HFFc6 (cell line): ENCODE results near the gene CCNF. TPM values are rescaled to one million over a fixed set of nuclear protein-coding genes. Genes with fewer than 3 reads are reported as not detected.

Source experiments
- DNase-seq: peaks from one replicate; pipeline ENCODE4 v3.0.0-alpha.2; 2018
- H3K27ac Mint-ChIP-seq: 2 replicates; pipeline ENCODE4 v1.8.0; 2020; ENCODE audit warnings: mild to moderate bottlenecking, mixed read lengths
- H3K27me3 Mint-ChIP-seq: 2 replicates; pipeline ENCODE4 v1.8.0; 2021; ENCODE audit warnings: mild to moderate bottlenecking, moderate library complexity, mixed read lengths; ENCODE audit not compliant: insufficient read depth
- H3K36me3 Mint-ChIP-seq: 2 replicates; pipeline ENCODE4 v1.8.0; 2021; ENCODE audit warnings: low read depth, mixed read lengths
- H3K4me1 Mint-ChIP-seq: 2 replicates; pipeline ENCODE4 v1.8.0; 2020; ENCODE audit warnings: low read depth, mixed read lengths
- H3K4me3 Mint-ChIP-seq: 2 replicates; pipeline ENCODE4 v1.8.0; 2020; ENCODE audit warnings: mild to moderate bottlenecking, moderate library complexity, mixed read lengths
- H3K9me3 Mint-ChIP-seq: 2 replicates; pipeline ENCODE4 v1.8.0; 2020; ENCODE audit warnings: mild to moderate bottlenecking, mixed read lengths
- total RNA-seq, 6 experiments: library from RNA; stranded (reverse); fragmentation: NEBNext Ultra II Directional; extraction: Animal tissue kit (Norgen Biotek cat#: 25700); gene quantifications; 2 replicates in 1 of 6; 3 replicates in 5 of 6; pipeline ENCODE4 v1.2.3, GENCODE V29; 2021
- TF ChIP-seq, protein P1 (sequence below): fragments of 200-600 bp; sonication (generic); IDR thresholded peaks from 2 replicates; pipeline ENCODE4 v1.5.0; 2021; ENCODE audit warnings: antibody characterized with exemption, mild to moderate bottlenecking

CCNF gene
- total RNA-seq, 6 experiments from 2014 or later = 10.9 to 22.3 (median 19.8) TPM

DNA sequence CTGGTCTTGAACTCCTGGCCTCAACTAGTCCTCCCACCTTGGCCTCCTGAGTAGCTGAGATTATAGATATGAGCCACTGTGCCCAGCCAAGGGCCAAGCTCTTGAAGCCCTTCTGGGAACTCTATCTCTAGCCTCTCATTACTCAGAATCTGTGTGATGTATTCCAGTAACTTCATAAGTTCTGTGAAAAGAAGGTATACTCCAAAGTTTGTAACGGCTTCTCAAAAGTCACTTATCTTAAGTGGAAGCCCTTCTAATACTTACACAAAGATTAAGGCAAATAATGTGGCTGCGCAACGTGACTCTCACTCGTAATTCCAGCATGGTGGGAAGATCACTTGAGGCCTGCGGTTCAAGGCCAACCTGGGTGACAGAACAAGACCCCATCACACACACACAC lies 65.4 kb downstream of the CCNF start:
- Mint-ChIP-seq H3K9me3 (no peaks in the 10 kb centered on the region), H3K27me3 (no peaks in the 10 kb centered on the region; the same call in 1 of the 2 replicates)

DNA sequence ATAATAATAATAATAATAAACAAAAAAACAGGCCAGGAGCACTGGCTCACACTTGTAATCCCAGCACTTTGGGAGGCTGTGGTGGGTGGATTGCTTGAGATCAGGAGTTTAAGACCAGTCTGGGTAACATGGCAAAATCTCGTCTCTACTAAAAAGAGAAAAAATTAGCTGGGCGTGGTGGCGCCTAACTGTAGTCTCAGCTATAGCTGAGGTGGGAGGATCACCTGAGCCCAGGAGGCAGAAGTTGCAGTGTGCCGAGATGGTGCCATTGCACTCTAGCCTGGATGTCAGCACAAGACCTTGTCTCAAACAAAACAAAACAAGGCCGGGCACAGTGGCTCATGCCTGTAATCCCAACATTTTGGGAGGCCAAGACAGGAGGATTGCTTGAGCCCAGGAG lies 65.8 kb downstream of the CCNF start:
- Mint-ChIP-seq H3K4me1 (no peaks in the 10 kb centered on the region), H3K9me3 (no peaks in the 10 kb centered on the region)

More for the DNA sequence above, 65.4 kb downstream of the CCNF start:
- Mint-ChIP-seq H3K4me1 (no peaks in the 10 kb centered on the region), H3K4me3 (no peak overlapping the region), H3K36me3 (no peaks in the 10 kb centered on the region; the same call in 1 of the 2 replicates), H3K27ac (no peak overlapping the region)
- no peak for DNase-seq
- TF ChIP-seq, protein P1, sequence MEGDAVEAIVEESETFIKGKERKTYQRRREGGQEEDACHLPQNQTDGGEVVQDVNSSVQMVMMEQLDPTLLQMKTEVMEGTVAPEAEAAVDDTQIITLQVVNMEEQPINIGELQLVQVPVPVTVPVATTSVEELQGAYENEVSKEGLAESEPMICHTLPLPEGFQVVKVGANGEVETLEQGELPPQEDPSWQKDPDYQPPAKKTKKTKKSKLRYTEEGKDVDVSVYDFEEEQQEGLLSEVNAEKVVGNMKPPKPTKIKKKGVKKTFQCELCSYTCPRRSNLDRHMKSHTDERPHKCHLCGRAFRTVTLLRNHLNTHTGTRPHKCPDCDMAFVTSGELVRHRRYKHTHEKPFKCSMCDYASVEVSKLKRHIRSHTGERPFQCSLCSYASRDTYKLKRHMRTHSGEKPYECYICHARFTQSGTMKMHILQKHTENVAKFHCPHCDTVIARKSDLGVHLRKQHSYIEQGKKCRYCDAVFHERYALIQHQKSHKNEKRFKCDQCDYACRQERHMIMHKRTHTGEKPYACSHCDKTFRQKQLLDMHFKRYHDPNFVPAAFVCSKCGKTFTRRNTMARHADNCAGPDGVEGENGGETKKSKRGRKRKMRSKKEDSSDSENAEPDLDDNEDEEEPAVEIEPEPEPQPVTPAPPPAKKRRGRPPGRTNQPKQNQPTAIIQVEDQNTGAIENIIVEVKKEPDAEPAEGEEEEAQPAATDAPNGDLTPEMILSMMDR = no peak

DNA sequence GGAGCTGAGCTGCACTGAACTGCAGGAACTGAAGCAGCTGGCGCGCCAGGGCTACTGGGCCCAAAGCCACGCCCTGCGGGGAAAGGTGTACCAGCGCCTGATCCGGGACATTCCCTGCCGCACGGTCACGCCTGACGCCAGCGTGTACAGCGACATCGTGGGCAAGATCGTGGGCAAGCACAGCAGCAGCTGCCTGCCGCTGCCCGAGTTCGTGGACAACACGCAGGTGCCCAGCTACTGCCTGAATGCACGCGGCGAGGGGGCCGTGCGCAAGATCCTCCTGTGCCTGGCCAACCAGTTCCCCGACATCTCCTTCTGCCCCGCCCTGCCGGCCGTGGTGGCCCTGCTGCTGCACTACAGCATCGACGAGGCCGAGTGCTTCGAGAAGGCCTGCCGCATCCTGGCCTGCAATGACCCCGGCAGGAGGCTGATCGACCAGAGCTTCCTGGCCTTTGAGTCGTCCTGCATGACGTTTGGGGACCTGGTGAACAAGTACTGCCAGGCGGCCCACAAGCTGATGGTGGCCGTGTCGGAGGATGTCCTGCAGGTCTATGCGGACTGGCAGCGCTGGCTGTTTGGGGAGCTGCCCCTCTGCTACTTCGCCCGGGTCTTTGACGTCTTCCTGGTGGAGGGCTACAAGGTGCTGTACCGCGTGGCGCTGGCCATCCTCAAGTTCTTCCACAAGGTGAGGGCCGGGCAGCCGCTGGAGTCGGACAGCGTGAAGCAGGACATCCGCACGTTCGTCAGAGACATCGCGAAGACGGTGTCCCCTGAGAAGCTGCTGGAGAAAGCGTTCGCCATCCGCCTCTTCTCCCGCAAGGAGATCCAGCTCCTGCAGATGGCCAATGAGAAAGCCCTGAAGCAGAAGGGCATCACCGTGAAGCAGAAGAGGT lies 67.2 kb downstream of the CCNF start:
- no peaks in the 10 kb centered on the region; the same call in 1 of the 2 replicates for H3K36me3 Mint-ChIP-seq
- DNase-seq = no peak
- no peaks in the 10 kb centered on the region for H3K9me3 Mint-ChIP-seq
- no peaks in the 10 kb centered on the region for H3K27me3 Mint-ChIP-seq
- TF ChIP-seq, protein P1 = no peak
- H3K4me3 Mint-ChIP-seq = no peak overlapping the region
- no peak overlapping the region for H3K27ac Mint-ChIP-seq
- H3K4me1 Mint-ChIP-seq = no peaks in the 10 kb centered on the region

More for the DNA sequence above, 65.8 kb downstream of the CCNF start:
- Mint-ChIP-seq H3K36me3 (no peaks in the 10 kb centered on the region; the same call in 1 of the 2 replicates), H3K4me3 (no peak overlapping the region), H3K27ac (no peak overlapping the region), H3K27me3 (no peaks in the 10 kb centered on the region)
- no peak for DNase-seq
- TF ChIP-seq, protein P1 = no peak

DNA sequence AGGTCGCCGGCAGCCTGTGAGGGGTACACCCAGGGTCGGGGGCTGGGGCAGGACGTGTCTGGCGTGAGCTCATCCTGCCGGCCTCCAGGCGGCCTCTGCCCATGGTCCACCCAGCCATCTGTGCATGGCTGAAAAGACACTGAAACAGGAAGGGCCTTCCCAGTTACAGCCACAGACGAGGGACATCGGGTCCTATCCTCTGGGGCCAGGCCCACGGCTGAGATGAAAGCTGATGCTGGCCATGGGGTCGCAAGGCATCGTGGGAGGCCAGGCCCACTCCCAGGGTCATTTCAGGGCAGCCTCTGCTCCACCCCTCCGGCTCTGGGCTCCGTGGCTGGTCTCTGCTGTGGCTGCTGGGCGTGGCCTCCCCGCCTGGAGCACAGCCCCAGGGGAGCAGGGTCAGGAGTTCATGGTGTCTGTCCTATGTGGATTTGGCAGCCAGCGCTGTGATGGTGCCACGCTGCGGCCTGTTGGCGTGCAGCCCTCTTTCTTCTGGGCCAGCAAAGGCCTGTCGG lies 67.9 kb downstream of the CCNF start:
- Mint-ChIP-seq H3K4me1 (no peaks in the 10 kb centered on the region), H3K36me3 (no peaks in the 10 kb centered on the region; the same call in 1 of the 2 replicates), H3K27me3 (no peaks in the 10 kb centered on the region), H3K4me3 (no peak overlapping the region), H3K27ac (no peak overlapping the region), H3K9me3 (no peaks in the 10 kb centered on the region)
- TF ChIP-seq, protein P1 = no peak
- no peak for DNase-seq

DNA sequence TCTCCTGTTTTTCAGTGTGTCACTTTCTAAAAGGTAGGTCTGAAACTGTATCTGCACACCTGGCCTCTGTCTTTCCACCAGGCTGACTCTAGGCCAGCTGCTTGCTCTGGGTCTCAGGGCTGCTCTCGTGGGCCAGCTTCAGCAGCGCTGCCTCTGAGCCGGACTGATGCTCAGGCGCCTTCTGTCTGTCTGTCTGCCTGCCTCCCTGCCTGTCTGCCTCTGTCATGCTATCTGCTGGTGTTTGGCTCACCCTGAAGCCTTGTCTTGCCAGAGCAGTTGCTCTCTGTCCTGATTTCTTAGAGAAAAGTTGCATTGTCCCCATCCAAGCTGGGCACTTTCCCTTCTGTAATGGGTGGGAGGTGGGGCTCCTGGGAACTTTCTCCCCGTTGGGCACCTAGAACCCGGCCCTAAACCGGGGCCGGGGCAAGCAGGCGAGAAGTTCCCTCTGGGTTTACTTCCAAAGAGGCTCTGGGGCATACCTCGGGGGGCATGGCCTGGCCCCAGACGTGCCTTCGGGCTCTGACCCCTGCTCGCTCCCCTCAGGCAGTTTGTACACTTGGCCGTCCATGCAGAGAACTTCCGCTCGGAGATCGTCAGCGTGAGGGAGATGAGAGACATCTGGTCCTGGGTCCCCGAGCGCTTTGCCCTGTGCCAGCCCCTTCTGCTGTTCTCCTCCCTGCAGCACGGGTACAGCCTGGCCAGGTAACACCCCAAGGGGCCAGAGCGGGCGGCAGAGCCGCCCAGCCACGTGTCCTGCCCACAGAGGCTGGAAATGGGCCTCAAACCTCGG lies 68.6 kb downstream of the CCNF start:
- Mint-ChIP-seq H3K27ac (no peak overlapping the region), H3K27me3 (no peaks in the 10 kb centered on the region), H3K9me3 (no peaks in the 10 kb centered on the region), H3K36me3 (no peaks in the 10 kb centered on the region; the same call in 1 of the 2 replicates), H3K4me3 (no peak overlapping the region), H3K4me1 (peaks cover 4% of the 10 kb centered on the region; the same call in 1 of the 2 replicates)
- DNase-seq = no peak
- TF ChIP-seq, protein P1 = no peak
